ENCODE measurements around the gene TEP1. TPM values are rescaled to one million over a fixed set of nuclear protein-coding genes. Genes with fewer than 3 reads are reported as not detected.

The TEP1 gene
- total RNA-seq, 1 donor from 2014 or later, result 38.0 TPM

GRCh38 chr14:20428010-20428365, 14.7 kb upstream of the TEP1 start:
- TF ChIP-seq CTCF (IDR thresholded peaks at IDR 0.05), result no peak
- H3K9me3 Mint-ChIP-seq (ENCODE audit: unreplicated experiment), result no peaks in the 10 kb centered on the region
- no peak overlapping the region for H3K27ac Mint-ChIP-seq (ENCODE audit: unreplicated experiment)
- DNase-seq (ENCODE audit: extremely low spot score, unreplicated experiment), result no peak
- peaks cover 6% of the 10 kb centered on the region for H3K4me1 Mint-ChIP-seq (ENCODE audit: unreplicated experiment)
- no peaks in the 10 kb centered on the region for H3K36me3 Mint-ChIP-seq (ENCODE audit: unreplicated experiment)
- no peak overlapping the region for H3K4me3 Mint-ChIP-seq (ENCODE audit: unreplicated experiment)
- H3K27me3 Mint-ChIP-seq (ENCODE audit: unreplicated experiment), result no peaks in the 10 kb centered on the region

- Mint-ChIP-seq H3K36me3 (ENCODE audit: unreplicated experiment) (no peaks in the 10 kb centered on the region), H3K27ac (ENCODE audit: unreplicated experiment) (no peak overlapping the region), H3K9me3 (ENCODE audit: unreplicated experiment) (no peaks in the 10 kb centered on the region), H3K4me1 (ENCODE audit: unreplicated experiment) (peaks cover 6% of the 10 kb centered on the region), H3K4me3 (ENCODE audit: unreplicated experiment) (no peak overlapping the region), H3K27me3 (ENCODE audit: unreplicated experiment) (no peaks in the 10 kb centered on the region)
- TF ChIP-seq CTCF (IDR thresholded peaks at IDR 0.05), result no peak
- no peak for DNase-seq (ENCODE audit: extremely low spot score, unreplicated experiment)
Observed at GRCh38 chr14:20427231-20428009, 14.1 kb upstream of the TEP1 start.

- H3K27me3 Mint-ChIP-seq (ENCODE audit: unreplicated experiment), result no peaks in the 10 kb centered on the region
- no peak overlapping the region for H3K27ac Mint-ChIP-seq (ENCODE audit: unreplicated experiment)
- DNase-seq (ENCODE audit: extremely low spot score, unreplicated experiment), result no peak
- no peaks in the 10 kb centered on the region for H3K9me3 Mint-ChIP-seq (ENCODE audit: unreplicated experiment)
- H3K4me3 Mint-ChIP-seq (ENCODE audit: unreplicated experiment), result no peak overlapping the region
- peaks cover 6% of the 10 kb centered on the region for H3K4me1 Mint-ChIP-seq (ENCODE audit: unreplicated experiment)
- H3K36me3 Mint-ChIP-seq (ENCODE audit: unreplicated experiment), result no peaks in the 10 kb centered on the region
- no peak for TF ChIP-seq CTCF (IDR thresholded peaks at IDR 0.05)
Observed at GRCh38 chr14:20424851-20425250, 11.6 kb upstream of the TEP1 start.

- H3K4me3 Mint-ChIP-seq (ENCODE audit: unreplicated experiment), result no peak overlapping the region
- no peaks in the 10 kb centered on the region for H3K27me3 Mint-ChIP-seq (ENCODE audit: unreplicated experiment)
Observed at GRCh38 chr14:20422886-20423285, 9.6 kb upstream of the TEP1 start.

GRCh38 chr14:20421267-20421666, 8.0 kb upstream of the TEP1 start:
- no peaks in the 10 kb centered on the region for H3K9me3 Mint-ChIP-seq (ENCODE audit: unreplicated experiment)
- no peaks in the 10 kb centered on the region for H3K4me1 Mint-ChIP-seq (ENCODE audit: unreplicated experiment)
- H3K27me3 Mint-ChIP-seq (ENCODE audit: unreplicated experiment), result no peaks in the 10 kb centered on the region
- no peak overlapping the region for H3K27ac Mint-ChIP-seq (ENCODE audit: unreplicated experiment)
- no peak for TF ChIP-seq CTCF (IDR thresholded peaks at IDR 0.05)
- H3K4me3 Mint-ChIP-seq (ENCODE audit: unreplicated experiment), result no peak overlapping the region
- H3K36me3 Mint-ChIP-seq (ENCODE audit: unreplicated experiment), result no peaks in the 10 kb centered on the region
- no peak for DNase-seq (ENCODE audit: extremely low spot score, unreplicated experiment)

More at GRCh38 chr14:20422886-20423285, 9.6 kb upstream of the TEP1 start:
- Mint-ChIP-seq H3K9me3 (ENCODE audit: unreplicated experiment) (no peaks in the 10 kb centered on the region), H3K27ac (ENCODE audit: unreplicated experiment) (no peak overlapping the region), H3K36me3 (ENCODE audit: unreplicated experiment) (no peaks in the 10 kb centered on the region), H3K4me1 (ENCODE audit: unreplicated experiment) (peaks cover 5% of the 10 kb centered on the region)
- DNase-seq (ENCODE audit: extremely low spot score, unreplicated experiment), result no peak
- no peak for TF ChIP-seq CTCF (IDR thresholded peaks at IDR 0.05)

All from osteocyte (in vitro differentiated cells).